ENCODE measurements around the gene ATG16L1. TPM values are rescaled to one million over a fixed set of nuclear protein-coding genes. Genes with fewer than 3 reads are reported as not detected.

ATG16L1 gene
- 10 to 100 TPM; 38.6 to 77.2 (median 49.4) TPM for total RNA-seq

DNA sequence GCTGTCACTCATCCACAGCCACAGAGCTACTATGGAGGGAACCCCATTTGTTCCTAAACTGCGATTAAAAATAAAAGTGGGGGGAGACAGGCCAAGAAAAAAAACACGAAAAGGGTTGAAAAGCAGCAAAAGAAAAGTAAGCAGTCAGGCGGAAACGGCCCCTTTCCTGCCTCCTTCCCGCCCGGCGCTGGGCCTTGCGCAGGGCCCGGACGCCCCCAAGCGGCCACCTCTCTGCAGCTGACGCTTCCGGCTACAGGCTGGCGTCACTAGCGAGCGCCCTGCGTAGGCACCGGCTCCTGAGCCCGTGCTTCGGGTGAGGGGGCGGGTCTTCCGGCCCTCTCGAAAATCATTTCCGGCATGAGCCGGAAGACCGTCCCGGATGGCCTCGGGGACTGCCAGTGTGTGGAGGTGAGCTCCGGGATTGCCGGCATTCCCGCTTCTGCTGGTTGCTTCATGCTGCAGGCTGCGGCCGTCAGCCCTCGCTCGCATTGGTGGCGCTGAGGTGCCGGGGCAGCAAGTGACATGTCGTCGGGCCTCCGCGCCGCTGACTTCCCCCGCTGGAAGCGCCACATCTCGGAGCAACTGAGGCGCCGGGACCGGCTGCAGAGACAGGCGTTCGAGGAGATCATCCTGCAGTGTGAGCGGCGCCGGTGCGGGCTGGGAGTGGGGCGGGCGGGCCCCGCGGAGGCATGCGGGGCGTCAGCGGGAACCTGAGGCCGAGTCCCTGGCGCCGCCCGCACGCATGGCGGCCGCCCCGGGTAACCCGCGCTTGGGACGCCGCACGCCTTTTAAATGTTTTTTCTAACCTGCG lies at the start of gene ATG16L1:
TSS of gene ATG16L1 (plus strand) at position 368 of the 811 bp plus-strand sequence. CDS start at position 523, 155 bp downstream.
- peaks cover 27% of the 10 kb centered on the region for H3K4me1 ChIP-seq
- TF ChIP-seq EP300 (IDR thresholded peaks at IDR 0.05) (no peak), POLR2AphosphoS5 (IDR thresholded peaks at IDR 0.05) (peak; percentile 39 to 91 (median 60)), POLR2A (IDR thresholded peaks at IDR 0.05) (peak; percentile 23 to 70)
- TF ChIP-seq, protein P1, sequence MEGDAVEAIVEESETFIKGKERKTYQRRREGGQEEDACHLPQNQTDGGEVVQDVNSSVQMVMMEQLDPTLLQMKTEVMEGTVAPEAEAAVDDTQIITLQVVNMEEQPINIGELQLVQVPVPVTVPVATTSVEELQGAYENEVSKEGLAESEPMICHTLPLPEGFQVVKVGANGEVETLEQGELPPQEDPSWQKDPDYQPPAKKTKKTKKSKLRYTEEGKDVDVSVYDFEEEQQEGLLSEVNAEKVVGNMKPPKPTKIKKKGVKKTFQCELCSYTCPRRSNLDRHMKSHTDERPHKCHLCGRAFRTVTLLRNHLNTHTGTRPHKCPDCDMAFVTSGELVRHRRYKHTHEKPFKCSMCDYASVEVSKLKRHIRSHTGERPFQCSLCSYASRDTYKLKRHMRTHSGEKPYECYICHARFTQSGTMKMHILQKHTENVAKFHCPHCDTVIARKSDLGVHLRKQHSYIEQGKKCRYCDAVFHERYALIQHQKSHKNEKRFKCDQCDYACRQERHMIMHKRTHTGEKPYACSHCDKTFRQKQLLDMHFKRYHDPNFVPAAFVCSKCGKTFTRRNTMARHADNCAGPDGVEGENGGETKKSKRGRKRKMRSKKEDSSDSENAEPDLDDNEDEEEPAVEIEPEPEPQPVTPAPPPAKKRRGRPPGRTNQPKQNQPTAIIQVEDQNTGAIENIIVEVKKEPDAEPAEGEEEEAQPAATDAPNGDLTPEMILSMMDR (IDR thresholded peaks at IDR 0.05) = peak; percentile 94 to 95
- peak within 1 kb of the TSS; percentile 93 for H3K27ac ChIP-seq
- H3K36me3 ChIP-seq = peaks cover 7% of the 10 kb centered on the region
- no peaks in the 10 kb centered on the region for H3K27me3 ChIP-seq
- peak; percentile 95 to 96 for DNase-seq (ENCODE audit: low spot score in 2 of 2)
- no peaks in the 10 kb centered on the region for H3K9me3 ChIP-seq
- under 1% methylated on average over 37 of the region's 75 CpGs for WGBS
- H3K4me3 ChIP-seq = peak within 1 kb of the TSS; percentile 88

DNA sequence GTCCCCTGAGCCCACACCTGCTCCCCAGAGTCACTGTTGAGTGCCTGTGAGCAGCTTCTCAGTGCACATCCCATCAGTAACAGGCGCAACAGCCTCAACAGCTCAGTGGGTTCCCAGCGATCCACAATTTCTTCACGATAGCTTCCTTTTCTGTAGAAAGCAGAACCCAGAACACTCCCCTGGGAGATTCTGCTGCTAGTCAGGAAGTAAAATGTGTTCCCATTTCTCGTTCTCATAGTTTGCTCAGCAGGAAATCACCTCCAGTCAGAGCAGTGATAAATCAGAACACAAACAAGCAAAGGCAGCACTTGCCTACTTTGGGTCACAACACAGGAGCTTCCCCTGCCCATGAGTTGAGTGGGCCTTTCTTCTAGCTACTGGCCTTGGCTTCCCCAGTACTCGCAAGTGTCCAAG lies 48.9 kb upstream of the ATG16L1 start:
- no peaks in the 10 kb centered on the region for H3K4me1 ChIP-seq
- H3K36me3 ChIP-seq = peaks cover 8% of the 10 kb centered on the region
- H3K27ac ChIP-seq = no peak overlapping the region
- no peaks in the 10 kb centered on the region for H3K27me3 ChIP-seq
- TF ChIP-seq POLR2AphosphoS5 (IDR thresholded peaks at IDR 0.05) (no peak), EP300 (IDR thresholded peaks at IDR 0.05) (no peak), POLR2A (IDR thresholded peaks at IDR 0.05) (no peak)
- TF ChIP-seq, protein P1 (IDR thresholded peaks at IDR 0.05) = no peak
- H3K4me3 ChIP-seq = no peak overlapping the region
- WGBS = 80% methylated on average over 5 of the region's 5 CpGs
- DNase-seq (ENCODE audit: low spot score in 2 of 2) = no peak
- H3K9me3 ChIP-seq = no peaks in the 10 kb centered on the region

DNA sequence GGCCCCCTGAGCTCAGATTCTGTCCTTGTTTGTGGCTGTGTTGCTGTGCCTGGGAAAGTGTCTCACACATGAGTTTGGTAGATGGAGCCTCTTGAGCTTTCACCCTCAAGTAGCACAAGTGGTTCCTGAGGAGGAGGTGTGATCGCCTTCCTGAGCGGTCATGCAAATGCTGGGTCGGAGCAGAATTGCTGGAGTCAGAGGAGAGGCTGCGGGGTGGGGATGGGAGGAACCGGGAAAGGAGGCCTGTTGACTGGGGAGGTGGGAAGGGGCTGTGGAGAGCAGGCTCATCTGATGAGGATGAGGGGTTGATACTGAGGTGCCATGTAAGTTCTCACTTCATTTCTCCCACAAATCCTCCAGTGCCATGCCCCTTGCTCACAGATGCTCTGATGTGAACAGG lies 48.4 kb upstream of the ATG16L1 start:
- no peaks in the 10 kb centered on the region for H3K9me3 ChIP-seq
- no peak for TF ChIP-seq POLR2AphosphoS5 (IDR thresholded peaks at IDR 0.05)
- TF ChIP-seq POLR2A (IDR thresholded peaks at IDR 0.05) = no peak
- TF ChIP-seq, protein P1 (IDR thresholded peaks at IDR 0.05) = no peak
- TF ChIP-seq EP300 (IDR thresholded peaks at IDR 0.05) = no peak
- no peak overlapping the region for H3K4me3 ChIP-seq
- H3K27ac ChIP-seq = no peak overlapping the region
- no peaks in the 10 kb centered on the region for H3K27me3 ChIP-seq
- peaks cover 4% of the 10 kb centered on the region for H3K36me3 ChIP-seq
- no peaks in the 10 kb centered on the region for H3K4me1 ChIP-seq
- no peak for DNase-seq (ENCODE audit: low spot score in 2 of 2)
- 98% methylated on average over 5 of the region's 5 CpGs for WGBS

DNA sequence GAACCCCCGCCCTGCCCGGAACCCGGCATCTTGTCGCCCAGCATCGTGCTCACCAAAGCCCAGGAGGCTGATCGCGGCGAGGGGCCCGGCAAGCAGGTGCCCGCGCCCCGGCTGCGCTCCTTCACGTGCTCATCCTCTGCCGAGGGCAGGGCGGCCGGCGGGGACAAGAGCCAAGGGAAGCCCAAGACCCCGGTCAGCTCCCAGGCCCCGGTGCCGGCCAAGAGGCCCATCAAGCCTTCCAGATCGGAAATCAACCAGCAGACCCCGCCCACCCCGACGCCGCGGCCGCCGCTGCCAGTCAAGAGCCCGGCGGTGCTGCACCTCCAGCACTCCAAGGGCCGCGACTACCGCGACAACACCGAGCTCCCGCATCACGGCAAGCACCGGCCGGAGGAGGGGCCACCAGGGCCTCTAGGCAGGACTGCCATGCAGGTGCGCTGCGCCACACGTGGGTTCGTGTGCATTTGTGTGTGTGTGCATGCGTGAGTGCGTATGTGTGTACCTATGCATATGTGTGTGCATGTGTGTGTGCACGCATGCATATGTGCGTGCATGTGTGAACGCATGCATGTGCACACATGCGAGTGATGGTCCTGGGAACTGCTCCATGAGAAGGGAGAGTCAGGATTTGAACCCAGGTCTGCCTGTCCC lies 47.1 kb upstream of the ATG16L1 start:
- Histone ChIP-seq H3K27ac (no peak overlapping the region), H3K4me3 (no peak overlapping the region), H3K9me3 (no peaks in the 10 kb centered on the region), H3K36me3 (no peaks in the 10 kb centered on the region), H3K4me1 (peaks cover 5% of the 10 kb centered on the region), H3K27me3 (no peaks in the 10 kb centered on the region)
- DNase-seq (ENCODE audit: low spot score in 2 of 2) = no peak
- TF ChIP-seq POLR2AphosphoS5 (IDR thresholded peaks at IDR 0.05) = no peak
- TF ChIP-seq EP300 (IDR thresholded peaks at IDR 0.05) = no peak
- TF ChIP-seq, protein P1 (IDR thresholded peaks at IDR 0.05) = no peak
- no peak for TF ChIP-seq POLR2A (IDR thresholded peaks at IDR 0.05)
- WGBS = 86% methylated on average over 13 of the region's 50 CpGs
